AG04450 (cell line): ENCODE measurements around the gene ACACB. TPM values are rescaled to one million over a fixed set of nuclear protein-coding genes. Genes with fewer than 3 reads are reported as not detected.

ENCODE experiments used
- CTCF ChIA-PET: fragments of 300-600, 350-600 bp; formaldehyde crosslinking; extraction: SDS; loops from one replicate; lab custom pipeline; 2022; ENCODE audit warnings: antibody characterized with exemption, inconsistent platforms; lab: Charles Lee
- POLR2A ChIA-PET: fragments of 350-600 bp; formaldehyde crosslinking; extraction: SDS; loops from one replicate; lab custom pipeline; 2021; ENCODE audit warnings: antibody characterized with exemption, inconsistent platforms; lab: Yijun Ruan, JAX
- DNase-seq: peaks from one replicate; pipeline ENCODE4 v3.0.0-alpha.2; 2011; ENCODE audit warnings: low read depth, low spot score
- H3K27ac ChIP-seq: one replicate; pipeline ENCODE4 v1.5.1; 2012; ENCODE audit warnings: low read depth, low read length, control low read depth
- H3K27me3 ChIP-seq: one replicate; pipeline ENCODE4 v1.6.0; 2012; ENCODE audit warnings: low read length; ENCODE audit not compliant: control insufficient read depth, insufficient read depth
- H3K4me3 ChIP-seq: 2 replicates; pipeline ENCODE4 v1.5.1; 2011; ENCODE audit warnings: mild to moderate bottlenecking, low read depth, low read length, control low read depth
- H3K9me3 ChIP-seq: 2 replicates; pipeline ENCODE4 v1.5.1; 2012; ENCODE audit warnings: low read length; ENCODE audit not compliant: control insufficient read depth, insufficient read depth
- polyA plus RNA-seq: library from polyadenylated mRNA; depleted of rRNA; stranded (reverse); fragments of >200 nt; gene quantifications from 2 replicates; pipeline ENCODE4 v1.2.3, GENCODE V29; 2011
- TF ChIP-seq, protein P1 (sequence below): IDR thresholded peaks from 2 replicates; pipeline ENCODE4 v1.5.1; 2011; ENCODE audit warnings: low read depth, low read length, control low read depth, inconsistent platforms

The ACACB gene
- polyA plus RNA-seq, 1 experiment = 3.2 TPM

- ChIA-PET CTCF (interaction anchor here (1.0 kb wide), 1 partner anchor 62 kb away, joined by 4 read pairs; no protein-coding TSS in a partner anchor), POLR2A (no interaction called here)
- Histone ChIP-seq H3K27ac (no peak overlapping the region), H3K4me3 (no peak overlapping the region), H3K27me3 (no peaks in the 10 kb centered on the region), H3K9me3 (no peaks in the 10 kb centered on the region; the same call in 1 of the 2 replicates)
- TF ChIP-seq, protein P1, sequence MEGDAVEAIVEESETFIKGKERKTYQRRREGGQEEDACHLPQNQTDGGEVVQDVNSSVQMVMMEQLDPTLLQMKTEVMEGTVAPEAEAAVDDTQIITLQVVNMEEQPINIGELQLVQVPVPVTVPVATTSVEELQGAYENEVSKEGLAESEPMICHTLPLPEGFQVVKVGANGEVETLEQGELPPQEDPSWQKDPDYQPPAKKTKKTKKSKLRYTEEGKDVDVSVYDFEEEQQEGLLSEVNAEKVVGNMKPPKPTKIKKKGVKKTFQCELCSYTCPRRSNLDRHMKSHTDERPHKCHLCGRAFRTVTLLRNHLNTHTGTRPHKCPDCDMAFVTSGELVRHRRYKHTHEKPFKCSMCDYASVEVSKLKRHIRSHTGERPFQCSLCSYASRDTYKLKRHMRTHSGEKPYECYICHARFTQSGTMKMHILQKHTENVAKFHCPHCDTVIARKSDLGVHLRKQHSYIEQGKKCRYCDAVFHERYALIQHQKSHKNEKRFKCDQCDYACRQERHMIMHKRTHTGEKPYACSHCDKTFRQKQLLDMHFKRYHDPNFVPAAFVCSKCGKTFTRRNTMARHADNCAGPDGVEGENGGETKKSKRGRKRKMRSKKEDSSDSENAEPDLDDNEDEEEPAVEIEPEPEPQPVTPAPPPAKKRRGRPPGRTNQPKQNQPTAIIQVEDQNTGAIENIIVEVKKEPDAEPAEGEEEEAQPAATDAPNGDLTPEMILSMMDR = no peak
- no peak for DNase-seq
These were observed 57.3 kb downstream of the ACACB start for GRCh38 chr12:109173443-109174240.

- no peaks in the 10 kb centered on the region; the same call in 1 of the 2 replicates for H3K9me3 ChIP-seq
- H3K27ac ChIP-seq = no peak overlapping the region
- CTCF ChIA-PET = interaction anchor here (0.7 to 1.0 kb wide), 2 partner anchors 40 to 63 kb away, joined by 3 to 4 read pairs; no protein-coding TSS in a partner anchor
- no peaks in the 10 kb centered on the region for H3K27me3 ChIP-seq
- TF ChIP-seq, protein P1 = no peak
- POLR2A ChIA-PET = no interaction called here
- H3K4me3 ChIP-seq = no peak overlapping the region
- no peak for DNase-seq
These were observed 58.1 kb downstream of the ACACB start for GRCh38 chr12:109174468-109174867.

- no peak for DNase-seq
- Histone ChIP-seq H3K27ac (no peak overlapping the region), H3K4me3 (no peak overlapping the region), H3K27me3 (no peaks in the 10 kb centered on the region), H3K9me3 (no peaks in the 10 kb centered on the region; the same call in 1 of the 2 replicates)
- ChIA-PET CTCF (no interaction called here), POLR2A (no interaction called here)
- TF ChIP-seq, protein P1 = no peak
These were observed 62.1 kb downstream of the ACACB start for GRCh38 chr12:109178532-109178931.

- CTCF ChIA-PET = no interaction called here
These were observed 63.5 kb downstream of the ACACB start for GRCh38 chr12:109179927-109180326.

More at GRCh38 chr12:109179927-109180326, 63.5 kb downstream of the ACACB start:
- Histone ChIP-seq H3K9me3 (no peaks in the 10 kb centered on the region), H3K4me3 (no peak overlapping the region), H3K27ac (no peak overlapping the region), H3K27me3 (no peaks in the 10 kb centered on the region)
- TF ChIP-seq, protein P1 = no peak
- POLR2A ChIA-PET = no interaction called here
- no peak for DNase-seq
